Endodermal cell (in vitro differentiated cells): ENCODE results near the gene FER1L5. TPM values are rescaled to one million over a fixed set of nuclear protein-coding genes. Genes with fewer than 3 reads are reported as not detected.

ENCODE experiments used
- DNase-seq: peaks from one replicate; pipeline ENCODE4 v3.0.0-alpha.2; 2017
- H3K27ac ChIP-seq: 2 replicates; pipeline ENCODE4 v1.5.1; 2013; ENCODE audit warnings: mild to moderate bottlenecking, low read depth, low read length, moderate library complexity
- H3K27me3 ChIP-seq: 2 replicates; pipeline ENCODE4 v1.6.1; 2013; ENCODE audit warnings: mild to moderate bottlenecking, low read length, moderate library complexity; ENCODE audit not compliant: insufficient read depth, control insufficient read depth, poor library complexity, severe bottlenecking
- H3K36me3 ChIP-seq: 2 replicates; pipeline ENCODE4 v1.7.0; 2013; ENCODE audit warnings: mild to moderate bottlenecking, low read length, moderate library complexity; ENCODE audit not compliant: control insufficient read depth, insufficient read depth
- H3K4me1 ChIP-seq: one replicate; pipeline ENCODE4 v1.7.0; 2013; ENCODE audit warnings: low read length; ENCODE audit not compliant: control insufficient read depth, insufficient read depth
- H3K4me3 ChIP-seq: 2 replicates; pipeline ENCODE4 v1.5.1; 2013; ENCODE audit warnings: mild to moderate bottlenecking, low read length, moderate library complexity
- H3K9ac ChIP-seq: 2 replicates; pipeline ENCODE4 v1.6.1; 2013; ENCODE audit warnings: mild to moderate bottlenecking, low read length, moderate library complexity; ENCODE audit not compliant: poor library complexity, severe bottlenecking; ENCODE audit errors: extremely low read depth
- H3K9me3 ChIP-seq: 2 replicates; pipeline ENCODE4 v1.6.1; 2013; ENCODE audit warnings: mild to moderate bottlenecking, low read length, moderate library complexity; ENCODE audit not compliant: control insufficient read depth
- H3K27ac Mint-ChIP-seq: 2 replicates; pipeline ENCODE4 v1.8.0; 2020; ENCODE audit warnings: mixed read lengths
- H3K27me3 Mint-ChIP-seq: 2 replicates; pipeline ENCODE4 v1.8.0; 2021; ENCODE audit warnings: mild to moderate bottlenecking, mixed read lengths; ENCODE audit not compliant: insufficient read depth
- H3K36me3 Mint-ChIP-seq: 2 replicates; pipeline ENCODE4 v1.8.0; 2020; ENCODE audit warnings: low read depth, mixed read lengths
- H3K4me1 Mint-ChIP-seq: 2 replicates; pipeline ENCODE4 v1.8.0; 2020; ENCODE audit warnings: mixed read lengths
- H3K4me3 Mint-ChIP-seq: 2 replicates; pipeline ENCODE4 v1.8.0; 2020; ENCODE audit warnings: mild to moderate bottlenecking, moderate library complexity, mixed read lengths
- H3K9me3 Mint-ChIP-seq: 2 replicates; pipeline ENCODE4 v1.8.0; 2020; ENCODE audit warnings: mild to moderate bottlenecking, mixed read lengths
- CTCF ChIP-seq: fragments of 200-600 bp; sonication (generic); conservative IDR thresholded peaks from 2 replicates; pipeline ENCODE4 v1.5.0; 2021; ENCODE audit warnings: antibody characterized with exemption, mild to moderate bottlenecking
- WGBS, 2 experiments: methylation state at CpG; one replicate each; pipeline versions ENCODE4 v1.1.5 to v1.1.7; 2013; ENCODE audit warnings: missing lambda C conversion rate in 2 of 2, mixed read lengths in 1 of 2; ENCODE audit not compliant: insufficient coverage in 1 of 2, insufficient read length in 1 of 2; 5-methylcytosine and 5-hydroxymethylcytosine counted together
- total RNA-seq, 2 donors: library from RNA; stranded (reverse); fragmentation: NEBNext Ultra II Directional in 1 of 2; extraction: Animal tissue kit (Norgen Biotek cat#: 25700) in 1 of 2; gene quantifications; 2 replicates in 1 of 2; 3 replicates in 1 of 2; pipeline ENCODE4 v1.2.1, GENCODE V29; 2021

Gene FER1L5
- total RNA-seq, 2 donors from 2014 or later = 0.35 to 1.7 TPM

DNA sequence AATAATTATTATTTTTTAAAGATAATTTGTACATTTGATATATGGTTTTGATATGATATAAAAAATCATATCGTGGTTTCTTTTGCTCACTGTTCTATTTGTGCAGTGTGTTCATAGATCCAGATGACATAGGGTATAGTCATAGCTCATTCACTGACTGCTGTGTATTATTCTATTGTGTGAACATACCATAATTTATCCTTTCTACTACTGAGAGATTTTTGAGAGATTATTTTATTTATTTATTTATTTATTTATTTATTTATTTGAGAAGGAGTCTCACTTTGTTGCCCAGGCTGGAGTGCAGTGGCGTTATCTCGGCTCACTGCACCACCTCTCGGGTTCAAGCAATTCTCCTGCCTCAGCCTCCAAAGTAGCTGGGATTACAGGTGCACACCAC lies 39.0 kb downstream of the FER1L5 start:
- Mint-ChIP-seq H3K4me1 (peaks cover 11% of the 10 kb centered on the region), H3K27me3 (no peaks in the 10 kb centered on the region), H3K9me3 (no peaks in the 10 kb centered on the region), H3K4me3 (no peak overlapping the region), H3K27ac (no peak overlapping the region), H3K36me3 (no peaks in the 10 kb centered on the region)
- Histone ChIP-seq H3K4me3 (no peak overlapping the region), H3K9me3 (no peaks in the 10 kb centered on the region), H3K9ac (no peak overlapping the region), H3K4me1 (peaks cover 8% of the 10 kb centered on the region), H3K27me3 (no peaks in the 10 kb centered on the region), H3K27ac (no peak overlapping the region), H3K36me3 (no peaks in the 10 kb centered on the region)
- TF ChIP-seq CTCF = no peak
- DNase-seq = no peak
- 80 to 92% methylated on average over 2 to 4 of the region's 4 CpGs for WGBS, 2 experiments

DNA sequence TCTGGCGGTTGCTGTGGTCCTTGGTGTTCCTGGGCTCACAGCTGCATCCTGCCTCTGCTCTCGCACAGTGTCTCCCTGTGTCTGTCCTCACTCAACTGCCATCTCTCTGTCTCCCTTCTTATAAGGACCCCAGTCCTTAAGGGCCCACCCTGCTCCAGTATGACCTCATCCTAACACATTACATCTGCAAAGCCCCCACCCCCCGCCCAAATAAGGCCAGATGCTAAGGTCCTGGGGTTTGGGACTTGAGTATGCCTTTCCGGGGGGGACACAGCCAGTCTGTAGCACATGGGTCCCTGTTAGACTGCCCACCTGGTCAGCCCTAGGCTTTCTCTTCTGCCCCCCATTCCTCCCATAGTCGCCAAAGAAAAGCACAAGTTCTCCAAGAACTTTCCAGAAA lies 40.7 kb downstream of the FER1L5 start:
- Histone ChIP-seq H3K27me3 (no peaks in the 10 kb centered on the region), H3K9me3 (no peaks in the 10 kb centered on the region), H3K27ac (no peak overlapping the region), H3K9ac (no peak overlapping the region), H3K4me3 (no peak overlapping the region), H3K4me1 (peaks cover 8% of the 10 kb centered on the region), H3K36me3 (no peaks in the 10 kb centered on the region)
- Mint-ChIP-seq H3K9me3 (no peaks in the 10 kb centered on the region), H3K36me3 (no peaks in the 10 kb centered on the region), H3K4me1 (peaks cover 11% of the 10 kb centered on the region), H3K27ac (no peak overlapping the region), H3K4me3 (no peak overlapping the region), H3K27me3 (no peaks in the 10 kb centered on the region)
- TF ChIP-seq CTCF = no peak
- no peak for DNase-seq
- 94 to 97% methylated on average over 3 to 4 of the region's 5 CpGs for WGBS, 2 experiments

- Mint-ChIP-seq H3K4me1 (peaks cover 11% of the 10 kb centered on the region), H3K9me3 (no peaks in the 10 kb centered on the region), H3K27ac (no peak overlapping the region), H3K4me3 (no peak overlapping the region), H3K27me3 (no peaks in the 10 kb centered on the region), H3K36me3 (no peaks in the 10 kb centered on the region)
- WGBS, 2 experiments = 91 to 92% methylated on average over 12 to 13 of the region's 13 CpGs
- Histone ChIP-seq H3K27ac (no peak overlapping the region), H3K4me1 (peaks cover 8% of the 10 kb centered on the region), H3K4me3 (no peak overlapping the region), H3K36me3 (no peaks in the 10 kb centered on the region), H3K9ac (no peak overlapping the region), H3K9me3 (no peaks in the 10 kb centered on the region), H3K27me3 (no peaks in the 10 kb centered on the region)
- no peak for TF ChIP-seq CTCF
- peak; percentile 42 for DNase-seq
Observed at GRCh38 chr2:96683972-96684820, 41.6 kb downstream of the FER1L5 start.
